H1 (cell line): ENCODE measurements around the gene ATP6V0A1.

Experiments used
- FOSL1 ChIP-seq: IDR thresholded peaks from 2 replicates; pipeline ENCODE4 v1.6.1; 2011; ENCODE audit warnings: mild to moderate bottlenecking, low read depth, low read length, moderate library complexity; ENCODE audit not compliant: insufficient read depth
- GTF2F1 ChIP-seq: IDR thresholded peaks from 2 replicates; pipeline ENCODE4 v1.6.1; 2012; ENCODE audit warnings: low read depth, low read length, improper control_type of control experiment, borderline replicate concordance
- TF ChIP-seq, protein P1 (sequence below), 3 experiments: IDR thresholded peaks; 1 replicate in 2 of 3; 2 replicates in 1 of 3; pipeline versions ENCODE4 v1.5.1 to v1.6.1; 2011; ENCODE audit warnings: low read length in 3 of 3, mild to moderate bottlenecking in 3 of 3, inconsistent platforms in 2 of 3, low read depth in 1 of 3, moderate library complexity in 1 of 3; ENCODE audit not compliant: insufficient read depth in 1 of 3; ENCODE audit errors: control extremely low read depth in 1 of 3

DNA sequence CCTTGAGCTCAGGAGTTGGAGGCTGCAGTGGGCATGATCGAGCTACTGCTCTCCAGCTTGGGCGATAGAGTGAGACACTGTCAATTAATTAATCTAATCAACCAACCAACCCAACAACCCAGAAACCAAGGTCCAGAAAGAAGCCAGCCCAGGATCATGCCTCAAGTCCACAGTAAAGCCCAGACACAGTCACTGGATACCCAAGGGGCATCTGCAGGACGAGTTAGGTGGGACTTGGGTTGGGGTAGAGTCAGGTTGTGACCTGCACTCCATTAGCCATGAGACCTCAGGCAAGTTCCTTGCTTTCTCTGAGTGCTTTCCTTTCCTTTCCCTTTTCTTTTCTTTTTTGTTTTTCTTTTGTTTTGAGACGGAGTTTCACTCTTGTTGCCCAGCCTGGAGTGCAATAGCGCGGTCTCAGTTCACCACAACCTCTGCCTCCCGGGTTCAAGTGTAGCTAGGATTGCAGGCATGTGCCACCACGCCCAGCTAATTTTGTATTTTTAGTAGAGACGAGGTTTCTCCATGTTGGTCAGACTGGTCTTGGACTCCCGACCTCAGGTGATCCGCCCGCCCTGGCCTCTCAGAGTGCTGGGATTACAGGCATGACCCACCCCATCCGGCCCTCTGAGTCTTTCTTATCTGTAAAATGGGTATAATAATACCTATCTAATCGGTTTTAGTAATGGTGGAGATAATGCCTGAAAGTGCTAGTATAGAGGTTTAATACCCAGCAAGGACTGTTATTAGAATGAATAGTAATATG lies 90.5 kb downstream of the ATP6V0A1 start:
- TF ChIP-seq FOSL1 (no peak), GTF2F1 (no peak)
- TF ChIP-seq, protein P1, sequence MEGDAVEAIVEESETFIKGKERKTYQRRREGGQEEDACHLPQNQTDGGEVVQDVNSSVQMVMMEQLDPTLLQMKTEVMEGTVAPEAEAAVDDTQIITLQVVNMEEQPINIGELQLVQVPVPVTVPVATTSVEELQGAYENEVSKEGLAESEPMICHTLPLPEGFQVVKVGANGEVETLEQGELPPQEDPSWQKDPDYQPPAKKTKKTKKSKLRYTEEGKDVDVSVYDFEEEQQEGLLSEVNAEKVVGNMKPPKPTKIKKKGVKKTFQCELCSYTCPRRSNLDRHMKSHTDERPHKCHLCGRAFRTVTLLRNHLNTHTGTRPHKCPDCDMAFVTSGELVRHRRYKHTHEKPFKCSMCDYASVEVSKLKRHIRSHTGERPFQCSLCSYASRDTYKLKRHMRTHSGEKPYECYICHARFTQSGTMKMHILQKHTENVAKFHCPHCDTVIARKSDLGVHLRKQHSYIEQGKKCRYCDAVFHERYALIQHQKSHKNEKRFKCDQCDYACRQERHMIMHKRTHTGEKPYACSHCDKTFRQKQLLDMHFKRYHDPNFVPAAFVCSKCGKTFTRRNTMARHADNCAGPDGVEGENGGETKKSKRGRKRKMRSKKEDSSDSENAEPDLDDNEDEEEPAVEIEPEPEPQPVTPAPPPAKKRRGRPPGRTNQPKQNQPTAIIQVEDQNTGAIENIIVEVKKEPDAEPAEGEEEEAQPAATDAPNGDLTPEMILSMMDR (IDR thresholded peaks at IDR 0.05; ENCODE audit: control extremely low read depth in 1 of 3, insufficient read depth in 1 of 3, low read depth in 1 of 3, low read length in 3 of 3) = no peak
